ENCODE measurements around the gene CMTM2.

DNA sequence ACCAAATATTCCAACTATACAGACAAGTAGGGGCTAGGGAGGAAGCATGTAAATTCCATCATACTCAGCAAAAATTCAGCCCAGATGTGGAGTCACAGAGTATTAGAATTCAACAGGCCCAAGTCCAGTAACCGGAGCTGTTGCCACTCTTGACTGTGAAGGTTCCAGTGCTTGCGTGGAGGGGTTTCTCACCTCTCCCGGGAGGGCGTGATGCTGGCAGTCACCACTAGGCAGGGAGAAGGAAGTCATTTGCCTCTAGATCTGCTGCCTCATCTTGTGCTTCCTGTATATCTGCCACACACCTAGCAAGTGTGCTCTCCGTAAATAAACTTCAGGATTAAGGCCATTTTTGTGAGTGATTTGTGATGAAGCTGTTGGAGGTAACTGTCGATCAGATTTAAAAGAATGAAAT lies 27.9 kb upstream of the CMTM2 start:
- TF ChIP-seq POLR2AphosphoS5 (IDR thresholded peaks at IDR 0.05; ENCODE audit: low read depth, low read length) = no peak
- TF ChIP-seq, protein P1, sequence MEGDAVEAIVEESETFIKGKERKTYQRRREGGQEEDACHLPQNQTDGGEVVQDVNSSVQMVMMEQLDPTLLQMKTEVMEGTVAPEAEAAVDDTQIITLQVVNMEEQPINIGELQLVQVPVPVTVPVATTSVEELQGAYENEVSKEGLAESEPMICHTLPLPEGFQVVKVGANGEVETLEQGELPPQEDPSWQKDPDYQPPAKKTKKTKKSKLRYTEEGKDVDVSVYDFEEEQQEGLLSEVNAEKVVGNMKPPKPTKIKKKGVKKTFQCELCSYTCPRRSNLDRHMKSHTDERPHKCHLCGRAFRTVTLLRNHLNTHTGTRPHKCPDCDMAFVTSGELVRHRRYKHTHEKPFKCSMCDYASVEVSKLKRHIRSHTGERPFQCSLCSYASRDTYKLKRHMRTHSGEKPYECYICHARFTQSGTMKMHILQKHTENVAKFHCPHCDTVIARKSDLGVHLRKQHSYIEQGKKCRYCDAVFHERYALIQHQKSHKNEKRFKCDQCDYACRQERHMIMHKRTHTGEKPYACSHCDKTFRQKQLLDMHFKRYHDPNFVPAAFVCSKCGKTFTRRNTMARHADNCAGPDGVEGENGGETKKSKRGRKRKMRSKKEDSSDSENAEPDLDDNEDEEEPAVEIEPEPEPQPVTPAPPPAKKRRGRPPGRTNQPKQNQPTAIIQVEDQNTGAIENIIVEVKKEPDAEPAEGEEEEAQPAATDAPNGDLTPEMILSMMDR (IDR thresholded peaks at IDR 0.05) = peak; percentile 30
- no peak for TF ChIP-seq SIN3A (IDR thresholded peaks at IDR 0.05; ENCODE audit: borderline replicate concordance, insufficient read depth, low read depth, low read length)
- TF ChIP-seq REST (IDR thresholded peaks at IDR 0.05; ENCODE audit: insufficient read depth in 1 of 2, low read depth in 2 of 2, low read length in 1 of 2) = no peak

Measured in Panc1 (cell line).